ENCODE data around the gene MOCS1.
A peak's percentile ranks its signal among the peaks of the same experiment; 100 is the strongest.
"Not testable (repeated sequence)": the region's sequence is repeated elsewhere in the genome, so short reads cannot be mapped to it uniquely, and the experiment has no call there.

Gene MOCS1
- 0 to 0.48 (median 0.23) reads per million in 18 experiments for total RNA-seq

GRCh38 chr6:39934131-39934757 is at the start of gene MOCS1:
MOCS1 (minus strand) TSS chr6:39934462; CDS start chr6:39934417, 45 bp downstream.
- DNase-seq = peak in 1 of 2 donors; percentile 38

GRCh38 chr6:39984051-39984450 is 49.8 kb upstream of the MOCS1 start:
- no peak for DNase-seq

- no peak for DNase-seq
Observed at GRCh38 chr6:39983193-39983592, 48.9 kb upstream of the MOCS1 start.

- DNase-seq = no peak
Observed at GRCh38 chr6:39982720-39983119, 48.5 kb upstream of the MOCS1 start.

- peak; percentile 23 to 33 for DNase-seq
Observed at GRCh38 chr6:39980839-39981580, 46.7 kb upstream of the MOCS1 start.

GRCh38 chr6:39979461-39980328 is 45.4 kb upstream of the MOCS1 start:
- DNase-seq = no peak

GRCh38 chr6:39978240-39978639 is 44.0 kb upstream of the MOCS1 start:
- DNase-seq = no peak

- DNase-seq = no peak
Observed at GRCh38 chr6:39973661-39974060, 39.4 kb upstream of the MOCS1 start.

- DNase-seq = not testable (repeated sequence)
Observed at GRCh38 chr6:39972717-39973116, 38.5 kb upstream of the MOCS1 start.

GRCh38 chr6:39971131-39971530 is 36.9 kb upstream of the MOCS1 start:
- DNase-seq = not testable (repeated sequence)

- no peak for DNase-seq
Observed at GRCh38 chr6:39965751-39966150, 31.5 kb upstream of the MOCS1 start.

GRCh38 chr6:39964530-39964929 is 30.3 kb upstream of the MOCS1 start:
- no peak for DNase-seq

GRCh38 chr6:39964094-39964493 is 29.8 kb upstream of the MOCS1 start:
- DNase-seq = no peak

GRCh38 chr6:39962831-39963230 is 28.6 kb upstream of the MOCS1 start:
- no peak for DNase-seq

- DNase-seq = no peak
Observed at GRCh38 chr6:39961178-39961577, 26.9 kb upstream of the MOCS1 start.

- no peak for DNase-seq
Observed at GRCh38 chr6:39958947-39959346, 24.7 kb upstream of the MOCS1 start.

GRCh38 chr6:39956936-39957335 is 22.7 kb upstream of the MOCS1 start:
- DNase-seq = no peak

- no peak for DNase-seq
Observed at GRCh38 chr6:39953076-39953618, 18.9 kb upstream of the MOCS1 start.

GRCh38 chr6:39952167-39952566 is 17.9 kb upstream of the MOCS1 start:
- no peak for DNase-seq

GRCh38 chr6:39951716-39952115 is 17.5 kb upstream of the MOCS1 start:
- DNase-seq = no peak

- DNase-seq = no peak
Observed at GRCh38 chr6:39951191-39951590, 16.9 kb upstream of the MOCS1 start.

GRCh38 chr6:39950125-39950720 is 16.0 kb upstream of the MOCS1 start:
- DNase-seq = no peak
